Subcutaneous adipose tissue (tissue), 4 donors: ENCODE data around the gene UBE2J1. TPM values are rescaled to one million over a fixed set of nuclear protein-coding genes. Genes with fewer than 3 reads are reported as not detected.

Experiments used
- CTCF ChIP-seq: fragments of 450-650 bp; IDR thresholded peaks from one replicate; pipeline ENCODE4 v1.5.1; 2016; ENCODE audit warnings: low read depth, mild to moderate bottlenecking, control low read depth, antibody characterized with exemption, moderate library complexity
- total RNA-seq, 4 donors: library from RNA; depleted of rRNA; stranded (reverse); fragments of >200 nt; gene quantifications; one replicate each; pipeline ENCODE4 v1.1.0, GENCODE V29; 2016

UBE2J1 gene, protein sequence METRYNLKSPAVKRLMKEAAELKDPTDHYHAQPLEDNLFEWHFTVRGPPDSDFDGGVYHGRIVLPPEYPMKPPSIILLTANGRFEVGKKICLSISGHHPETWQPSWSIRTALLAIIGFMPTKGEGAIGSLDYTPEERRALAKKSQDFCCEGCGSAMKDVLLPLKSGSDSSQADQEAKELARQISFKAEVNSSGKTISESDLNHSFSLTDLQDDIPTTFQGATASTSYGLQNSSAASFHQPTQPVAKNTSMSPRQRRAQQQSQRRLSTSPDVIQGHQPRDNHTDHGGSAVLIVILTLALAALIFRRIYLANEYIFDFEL
- 10 to 100 TPM; 20.9 to 48.3 (median 27.8) TPM for total RNA-seq

DNA sequence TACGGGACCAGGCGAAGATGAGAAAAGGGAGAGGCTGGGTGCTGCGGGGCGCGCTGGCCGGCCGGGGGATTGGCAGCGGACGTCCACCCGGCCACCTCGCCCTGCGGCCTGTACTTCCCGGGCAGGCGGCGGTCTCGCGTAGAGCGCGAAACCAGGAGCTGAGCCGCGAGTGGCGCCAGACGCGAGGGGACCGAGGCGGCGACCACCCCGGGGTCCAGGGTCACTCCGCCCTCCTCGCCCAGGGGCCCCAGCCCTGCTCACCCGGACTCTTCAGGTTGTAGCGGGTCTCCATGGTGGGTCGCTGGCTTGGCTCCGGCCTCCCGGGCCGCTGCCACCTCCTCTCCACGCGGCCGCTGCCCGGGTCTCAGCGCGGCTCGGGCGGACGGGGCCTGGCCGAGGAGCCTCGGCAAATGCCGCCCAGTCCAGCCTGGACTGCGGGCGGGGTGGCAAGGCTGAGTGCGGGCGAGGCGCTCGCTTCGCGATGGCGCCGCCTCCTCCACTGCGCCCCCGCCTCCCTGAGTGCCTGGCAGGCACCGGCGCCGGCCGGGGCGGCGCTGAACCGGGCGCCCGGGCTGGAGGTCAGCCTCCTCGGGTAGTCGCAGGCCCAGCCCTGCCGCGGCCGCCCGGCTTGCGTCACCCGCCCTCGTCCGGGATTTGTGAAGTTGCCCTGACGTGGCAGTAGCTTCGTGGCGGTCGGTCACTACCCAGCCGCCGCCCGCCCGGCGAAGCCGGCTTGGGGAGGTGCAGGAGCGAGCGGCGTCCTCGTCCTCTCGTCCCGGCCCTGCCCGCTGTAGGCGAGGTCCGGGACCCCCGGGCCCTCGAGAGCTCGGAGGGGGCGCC, at the start of gene UBE2J1:
Gene UBE2J1 (minus strand): TSS at position 445 of the 840 bp plus-strand sequence. CDS start 153 bp downstream, at position 292.
- TF ChIP-seq CTCF = no peak

- TF ChIP-seq CTCF = no peak
These were observed 48.4 kb upstream of the UBE2J1 start for GRCh38 chr6:89400912-89401399.

DNA sequence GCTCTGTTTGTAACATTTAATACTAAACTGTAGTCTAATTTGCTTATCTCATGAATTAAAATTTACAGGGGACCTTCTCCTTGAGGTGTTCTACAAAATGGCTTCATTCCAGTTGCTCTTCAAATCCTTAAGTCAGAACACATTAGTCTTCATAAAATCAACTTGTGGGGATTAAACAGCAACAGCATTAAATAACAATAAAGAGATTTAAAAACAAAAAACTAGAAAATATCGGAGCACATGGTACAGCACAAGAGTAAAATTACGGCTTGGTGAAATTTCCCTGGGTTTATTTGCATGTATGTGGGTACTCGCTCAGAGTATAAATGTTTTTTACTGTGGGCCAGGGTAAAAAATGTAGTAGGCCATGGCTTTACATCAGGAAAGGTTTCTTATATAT, 47.5 kb upstream of the UBE2J1 start:
- TF ChIP-seq CTCF = no peak

DNA sequence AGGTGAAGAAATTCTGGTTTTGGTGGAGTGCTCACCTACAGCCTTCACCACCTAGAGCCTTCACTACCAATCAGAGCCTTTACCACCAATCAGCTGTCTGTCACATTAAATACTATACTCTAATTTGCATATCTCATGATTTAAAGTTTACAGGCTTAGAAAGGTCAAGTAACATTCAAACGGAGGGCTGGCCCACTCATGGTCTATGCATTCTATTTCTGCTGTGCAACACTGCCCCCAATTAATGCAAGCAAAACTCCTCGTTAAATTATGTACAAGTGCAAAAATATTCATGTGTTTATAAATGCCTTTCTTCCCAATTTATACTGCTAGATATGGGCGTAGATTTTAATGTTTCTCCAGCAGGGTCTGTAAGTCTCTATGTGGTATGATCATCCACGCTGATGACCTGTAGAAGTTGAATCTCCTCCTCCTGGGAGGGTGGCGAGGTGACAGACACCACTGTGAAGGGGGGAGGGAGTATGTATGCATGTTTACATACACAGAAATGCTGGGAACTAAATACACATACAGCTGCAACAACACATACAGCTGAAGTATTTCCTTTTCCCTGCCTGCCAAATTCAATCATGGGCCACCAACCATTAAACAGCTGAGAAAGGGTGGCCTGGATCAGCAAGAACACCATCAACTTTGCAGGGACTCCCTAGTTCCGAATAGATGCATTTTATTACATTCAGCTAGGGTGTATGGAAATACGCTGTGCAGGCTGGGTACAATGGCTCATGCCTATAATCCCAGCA, 46.4 kb upstream of the UBE2J1 start:
- TF ChIP-seq CTCF = no peak

DNA sequence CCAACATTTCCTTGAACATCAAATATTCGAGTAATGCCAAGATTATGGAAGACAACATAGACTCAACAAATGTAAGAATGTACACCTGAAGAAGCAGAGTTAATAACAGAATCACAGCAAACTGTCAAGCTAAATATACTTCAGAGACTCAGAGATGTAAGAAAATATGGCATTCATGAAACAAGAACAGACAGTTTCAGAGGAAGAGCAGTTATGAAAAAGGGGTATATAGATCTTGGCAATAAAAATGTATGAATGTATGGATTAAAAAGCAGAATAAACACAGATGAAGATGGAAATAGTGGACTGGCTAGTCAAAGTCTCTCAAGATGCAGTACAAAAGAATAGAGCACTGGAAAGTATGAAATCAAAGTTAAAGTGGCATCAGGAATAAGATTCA, 41.1 kb upstream of the UBE2J1 start:
- TF ChIP-seq CTCF = no peak

GRCh38 chr6:89392823-89393222, 40.3 kb upstream of the UBE2J1 start:
- TF ChIP-seq CTCF = no peak
